NCI-H510A treated with DMSO at 0.1 percent for 48 hours (cell line): ENCODE measurements around the gene CACNA1C.
"Not testable (repeated sequence)": the region's sequence is repeated elsewhere in the genome, so short reads cannot be mapped to it uniquely, and the experiment has no call there.

Experiments used
- DNase-seq: peaks from one replicate; lab custom pipeline; 2025; lab: John Stamatoyannopoulos, UW

CACNA1C gene

DNA sequence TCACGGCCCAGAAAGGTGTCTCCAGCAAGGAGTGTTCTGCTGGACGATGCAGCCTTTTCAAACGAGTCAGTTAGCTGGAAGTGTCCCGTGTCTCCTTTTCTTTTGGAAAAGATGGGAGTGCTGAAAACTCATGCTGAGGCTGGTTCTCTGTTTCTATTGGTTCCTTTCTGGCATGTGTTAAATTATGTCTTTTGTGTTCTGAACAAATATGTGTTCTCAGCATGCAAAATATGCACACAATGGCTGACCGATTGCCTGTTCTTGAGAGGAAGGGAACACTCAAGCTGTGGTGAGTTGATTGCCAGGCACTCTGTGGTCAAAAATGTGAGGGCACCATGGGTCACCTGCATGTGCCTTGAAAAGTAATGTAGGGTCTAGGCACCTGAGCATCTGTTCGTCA, 181.3 kb downstream of the CACNA1C start:
- no peak for DNase-seq

DNA sequence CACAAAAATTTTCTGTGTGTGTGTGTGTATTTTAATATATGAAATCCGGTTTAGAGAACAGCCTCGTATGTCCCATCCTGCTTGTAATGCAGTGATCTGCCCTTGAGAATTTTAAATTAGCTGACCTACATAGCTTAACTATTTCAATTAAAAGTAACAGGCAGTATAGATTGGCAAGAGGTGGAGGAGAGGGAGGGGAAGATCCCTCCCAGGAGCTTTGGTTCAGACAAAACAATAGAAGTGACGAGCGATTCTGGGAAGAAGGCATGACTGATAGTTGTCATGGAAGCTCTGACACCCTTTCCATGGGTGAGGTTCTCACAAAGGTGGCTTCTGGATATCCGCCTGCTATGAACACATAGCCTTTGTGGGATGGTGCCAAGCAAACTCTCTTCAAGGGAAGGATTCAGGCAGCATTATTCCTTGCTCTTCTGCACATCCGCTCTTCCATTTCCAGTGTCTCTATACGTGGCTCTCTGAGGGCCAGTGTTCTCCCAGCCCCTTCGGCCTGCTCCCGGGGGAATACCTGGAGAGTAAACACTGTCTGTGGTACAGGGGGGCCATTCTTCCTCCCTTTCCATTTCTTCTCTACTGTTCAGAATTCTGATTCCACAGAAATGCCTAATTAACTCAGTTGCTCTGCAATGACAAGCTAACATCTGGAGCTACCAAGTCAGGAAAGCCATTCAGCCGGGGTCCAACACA, 182.0 kb downstream of the CACNA1C start:
- DNase-seq: no peak

DNA sequence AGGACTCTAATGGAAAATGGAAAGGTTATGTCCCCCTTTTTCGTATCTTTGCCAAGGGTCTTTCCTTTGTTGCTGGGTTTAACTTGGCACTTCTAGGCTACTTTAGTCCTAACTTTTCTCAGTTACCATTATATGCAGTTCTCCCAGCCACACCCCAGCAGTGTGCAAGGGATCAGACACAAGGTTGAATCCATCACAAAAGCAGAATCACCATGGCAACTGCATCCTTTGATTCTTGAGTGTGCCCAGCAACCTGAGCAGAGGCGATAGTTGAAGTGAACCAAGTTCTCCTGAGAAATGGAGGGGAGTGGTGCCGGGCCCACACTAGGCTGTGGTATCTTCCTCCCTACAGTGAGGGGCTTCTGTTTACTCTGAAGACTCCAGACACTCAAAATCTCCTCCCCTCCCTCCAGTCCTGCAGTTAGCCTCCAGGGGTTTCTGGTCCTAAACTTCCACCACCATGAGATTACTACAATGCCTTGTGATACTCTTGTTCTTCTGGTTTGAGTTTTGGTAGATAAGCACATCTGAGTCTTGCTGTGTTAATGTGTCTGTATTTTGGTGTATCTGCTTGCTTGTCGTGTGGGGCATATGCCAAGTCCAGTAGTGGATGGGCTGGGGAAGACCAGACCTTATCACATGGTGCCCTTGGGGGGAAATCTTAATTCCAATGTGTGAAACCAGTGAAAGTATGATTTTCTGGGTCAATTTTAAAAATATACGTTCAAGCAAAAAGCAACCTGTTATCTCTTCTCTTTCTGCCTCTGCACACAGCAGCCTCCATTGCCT, 183.9 kb downstream of the CACNA1C start:
- DNase-seq: no peak

DNA sequence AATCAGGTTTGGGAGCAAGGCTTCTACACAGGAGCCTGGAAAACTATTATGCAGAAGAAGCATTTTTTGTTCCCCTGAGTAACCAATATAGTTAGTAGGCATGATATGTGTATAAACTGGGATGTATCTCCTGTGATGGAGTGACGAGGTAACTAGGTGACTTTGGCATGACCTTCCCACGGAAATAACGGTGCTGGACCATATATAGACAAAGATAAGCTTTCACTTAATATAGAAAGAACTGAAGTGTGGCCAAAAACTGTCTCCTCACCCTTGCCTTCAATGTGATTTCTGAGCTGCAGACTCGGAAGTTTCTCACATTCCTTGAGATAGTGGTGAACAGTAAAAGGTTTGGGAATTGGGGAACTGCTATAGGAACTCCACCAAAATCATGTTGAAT, 185.3 kb downstream of the CACNA1C start:
- DNase-seq: no peak

DNA sequence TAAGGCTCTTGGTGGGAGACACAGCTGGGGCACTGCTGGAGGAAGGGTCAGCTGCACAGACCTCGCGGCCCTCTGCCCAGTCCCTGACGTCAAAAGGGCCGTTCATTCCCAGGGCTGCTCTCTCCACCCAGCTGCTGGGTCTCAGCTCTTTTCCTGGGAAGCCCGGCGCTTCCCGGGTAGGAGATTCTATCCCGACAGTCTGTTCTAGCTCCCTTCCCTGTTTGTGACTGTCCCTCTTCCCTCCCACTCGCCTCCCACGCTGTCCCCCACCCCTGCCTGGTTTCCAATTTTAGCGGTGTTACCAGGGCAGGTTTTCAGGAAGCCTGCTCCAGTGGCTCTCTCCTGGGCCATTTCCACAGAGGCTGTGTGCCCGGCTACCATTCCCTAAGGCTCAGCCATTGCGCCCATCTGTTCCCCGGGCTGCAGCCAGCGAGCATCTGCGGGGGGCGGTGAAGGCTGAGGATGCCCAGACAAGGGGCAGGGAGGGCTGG, 186.6 kb downstream of the CACNA1C start:
- DNase-seq: no peak

DNA sequence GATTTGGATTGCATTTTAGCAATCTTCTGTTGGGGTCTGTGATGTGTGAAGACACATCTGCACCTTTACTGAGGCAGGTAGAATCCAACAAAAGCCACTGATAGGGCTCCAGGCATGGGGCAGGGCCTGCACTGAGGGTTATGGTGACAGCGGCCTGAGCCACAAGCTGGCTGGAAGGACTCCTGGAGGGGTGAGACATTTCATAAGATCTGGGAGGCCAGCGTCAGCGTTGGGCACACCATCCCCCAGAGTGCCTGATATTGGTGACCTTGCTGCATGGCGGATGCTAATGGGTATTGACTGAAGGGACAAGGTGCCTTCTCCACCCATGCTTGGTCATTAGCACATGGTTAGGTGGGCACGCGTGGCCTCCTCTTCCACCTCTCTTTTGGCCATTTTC, 187.6 kb downstream of the CACNA1C start:
- DNase-seq: no peak

DNA sequence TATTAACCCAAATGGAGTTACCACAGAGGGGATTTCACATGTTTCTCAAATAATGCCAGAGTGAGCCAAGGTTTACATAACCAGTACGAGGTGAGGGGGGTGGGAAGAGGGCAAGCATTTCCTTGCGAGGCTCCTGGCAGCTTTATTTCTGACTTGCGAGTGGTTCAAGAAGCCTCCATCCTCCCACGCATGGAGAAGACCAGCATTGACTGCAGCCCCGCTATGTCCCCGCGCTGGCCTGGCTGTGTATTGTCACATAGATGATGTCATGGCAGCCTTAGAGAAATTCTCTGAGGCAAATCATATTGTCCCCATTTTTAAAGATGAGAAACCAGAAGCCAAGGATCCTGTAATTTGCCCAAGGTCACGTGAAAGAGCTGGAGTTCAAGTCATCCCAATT, 188.2 kb downstream of the CACNA1C start:
- DNase-seq: no peak

DNA sequence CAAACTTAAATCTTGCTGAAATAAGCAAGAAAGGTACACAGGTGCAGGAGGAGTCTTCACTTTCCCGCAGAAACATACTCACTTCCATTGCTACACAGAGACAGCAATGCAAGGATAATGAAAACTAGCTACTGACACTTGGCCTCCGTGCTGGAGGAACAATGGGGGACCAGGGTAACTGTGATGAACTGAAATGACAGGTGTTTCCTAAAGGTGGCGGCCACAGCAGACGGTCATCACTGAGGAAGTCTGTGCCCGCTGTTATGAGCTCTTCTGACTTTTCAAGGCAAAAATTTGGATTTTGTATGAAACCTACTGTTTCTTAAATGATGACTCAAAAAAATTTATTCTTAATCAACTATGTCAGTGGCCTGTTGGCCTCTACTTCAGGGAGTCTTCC, 189.4 kb downstream of the CACNA1C start:
- no peak for DNase-seq

DNA sequence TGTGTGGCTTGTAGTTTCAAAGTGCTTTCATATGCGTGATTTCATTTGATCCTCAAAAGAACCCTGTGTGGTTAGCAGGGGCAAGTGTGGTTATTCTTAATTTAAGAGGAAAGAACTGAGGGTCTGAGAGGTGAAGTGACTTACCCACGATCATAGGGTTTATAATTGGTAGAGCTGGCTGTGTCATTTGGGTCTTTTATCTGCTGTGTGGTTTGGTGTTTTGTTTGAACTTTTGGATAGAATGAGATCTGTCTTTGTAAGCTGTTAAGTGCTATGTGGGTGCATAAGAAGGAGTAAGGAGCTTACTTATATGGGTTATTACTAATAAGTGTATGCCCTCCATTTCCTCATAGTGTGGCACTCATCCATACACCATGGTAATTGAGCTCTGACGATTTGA, 190.0 kb downstream of the CACNA1C start:
- DNase-seq: no peak

DNA sequence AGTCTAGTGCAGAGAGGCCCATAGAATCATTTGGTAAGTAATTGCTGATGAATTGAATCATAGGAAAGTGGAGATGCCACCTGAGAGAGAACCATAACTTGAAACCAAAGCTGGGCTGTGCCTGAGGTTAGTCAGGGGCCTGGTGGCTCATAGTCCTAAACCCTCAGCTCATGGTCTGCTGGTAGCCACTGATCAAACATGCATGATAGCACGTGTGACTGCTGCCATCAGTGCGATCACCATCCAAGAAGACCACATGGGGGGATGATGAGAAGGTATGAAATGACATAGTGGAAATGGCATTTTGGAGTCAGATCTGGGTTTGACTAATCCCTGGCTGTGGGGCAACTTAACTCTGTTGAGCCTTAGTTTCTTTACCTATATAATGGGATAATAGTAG, 190.5 kb downstream of the CACNA1C start:
- no peak for DNase-seq

DNA sequence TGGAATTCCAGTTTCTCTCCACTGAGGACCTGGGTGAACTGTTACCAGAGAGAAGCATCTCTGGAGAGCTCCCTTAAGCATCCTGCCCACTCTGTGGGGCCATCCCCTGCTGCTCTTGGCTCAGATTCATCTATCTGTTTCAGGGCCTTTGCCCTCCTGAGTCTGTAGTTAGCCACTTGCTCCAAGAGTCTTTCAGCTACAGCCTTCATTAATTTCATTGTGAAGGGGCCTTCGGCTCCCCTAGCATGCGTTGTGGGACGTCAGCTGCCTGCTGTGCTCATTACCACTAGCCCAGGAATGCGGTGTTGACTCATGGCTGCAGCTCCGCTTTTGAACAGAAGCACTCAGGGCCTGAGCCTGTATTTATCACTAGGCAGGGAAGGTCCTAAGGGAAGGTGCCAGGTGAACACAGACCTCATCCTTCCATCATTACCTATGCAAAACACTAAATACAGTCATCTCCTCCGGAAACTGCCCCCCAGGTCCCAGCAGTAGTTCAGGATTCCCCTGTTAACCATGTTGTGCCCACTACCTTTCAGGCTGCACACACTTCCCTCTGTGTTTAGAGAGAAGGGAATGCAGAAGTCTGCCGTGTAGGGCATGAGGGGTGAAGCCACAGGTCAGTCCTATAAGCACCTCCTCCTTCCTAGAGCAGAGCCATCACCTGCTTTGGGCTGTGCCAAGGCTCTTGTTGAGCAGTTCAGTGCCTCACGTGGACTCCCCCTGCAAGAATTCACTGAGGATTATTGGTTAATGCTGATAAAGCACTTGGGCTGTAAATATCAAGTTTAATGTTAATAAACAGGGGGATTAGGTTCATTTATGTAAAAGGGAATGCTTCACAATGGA, 191.4 kb downstream of the CACNA1C start:
- DNase-seq: no peak

DNA sequence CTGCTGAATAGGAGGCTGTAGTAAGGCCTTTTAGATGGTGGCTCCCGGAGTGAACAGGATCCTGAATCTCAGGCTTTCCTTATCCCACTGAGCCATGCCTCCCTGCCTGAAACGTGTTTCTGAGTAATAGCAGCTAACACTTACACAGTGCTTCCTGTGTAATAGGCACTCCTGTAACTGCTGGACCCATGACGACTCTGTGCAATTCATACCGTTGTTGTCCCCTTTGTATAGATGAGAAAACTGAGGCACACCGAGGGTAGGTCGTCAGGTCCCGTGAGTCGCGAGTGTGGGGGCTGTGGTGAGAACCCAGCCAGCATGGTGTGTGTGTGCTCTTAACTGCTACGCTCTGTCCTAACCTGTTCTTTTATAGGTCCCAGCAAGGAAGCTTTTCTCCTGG, 193.6 kb downstream of the CACNA1C start:
- DNase-seq: no peak

DNA sequence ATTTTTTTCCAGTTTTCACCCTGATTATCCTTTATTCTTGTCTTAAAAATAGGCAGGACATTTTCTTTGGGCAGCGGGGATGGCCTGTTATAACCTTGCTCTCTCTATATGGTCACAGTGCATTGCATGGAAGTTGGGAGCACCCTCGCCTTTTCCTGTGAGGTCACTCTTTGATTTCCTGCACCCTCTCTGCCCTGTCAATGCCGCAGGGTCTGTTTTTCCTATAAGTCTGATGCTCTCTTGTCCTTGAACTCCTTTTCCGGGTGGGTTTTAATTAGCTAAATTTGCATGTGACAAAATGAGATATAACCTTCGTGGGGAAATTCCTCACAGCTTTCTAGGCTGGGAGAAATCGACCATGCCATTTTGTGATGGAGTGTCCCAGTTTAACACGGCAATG, 194.3 kb downstream of the CACNA1C start:
- no peak for DNase-seq

DNA sequence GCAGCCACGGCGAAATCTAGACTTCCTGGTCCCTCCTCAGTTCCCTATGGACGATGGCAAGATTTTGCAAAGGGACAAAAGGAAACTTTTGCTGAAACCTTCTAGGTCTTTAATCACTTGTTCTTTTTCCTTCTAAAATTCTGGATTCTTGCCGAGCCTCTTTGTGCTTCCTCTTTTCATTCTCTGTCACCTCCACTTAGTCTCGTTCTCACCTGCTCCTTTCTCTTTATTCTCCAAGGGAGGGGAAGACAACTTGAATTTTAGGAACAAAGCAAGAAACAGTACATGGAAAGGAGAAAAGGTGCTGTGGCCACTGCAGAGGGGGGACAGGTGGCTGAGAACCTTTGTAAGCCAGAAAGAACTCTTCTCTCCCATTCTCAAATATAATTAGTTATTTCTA, 194.8 kb downstream of the CACNA1C start:
- DNase-seq: no peak

DNA sequence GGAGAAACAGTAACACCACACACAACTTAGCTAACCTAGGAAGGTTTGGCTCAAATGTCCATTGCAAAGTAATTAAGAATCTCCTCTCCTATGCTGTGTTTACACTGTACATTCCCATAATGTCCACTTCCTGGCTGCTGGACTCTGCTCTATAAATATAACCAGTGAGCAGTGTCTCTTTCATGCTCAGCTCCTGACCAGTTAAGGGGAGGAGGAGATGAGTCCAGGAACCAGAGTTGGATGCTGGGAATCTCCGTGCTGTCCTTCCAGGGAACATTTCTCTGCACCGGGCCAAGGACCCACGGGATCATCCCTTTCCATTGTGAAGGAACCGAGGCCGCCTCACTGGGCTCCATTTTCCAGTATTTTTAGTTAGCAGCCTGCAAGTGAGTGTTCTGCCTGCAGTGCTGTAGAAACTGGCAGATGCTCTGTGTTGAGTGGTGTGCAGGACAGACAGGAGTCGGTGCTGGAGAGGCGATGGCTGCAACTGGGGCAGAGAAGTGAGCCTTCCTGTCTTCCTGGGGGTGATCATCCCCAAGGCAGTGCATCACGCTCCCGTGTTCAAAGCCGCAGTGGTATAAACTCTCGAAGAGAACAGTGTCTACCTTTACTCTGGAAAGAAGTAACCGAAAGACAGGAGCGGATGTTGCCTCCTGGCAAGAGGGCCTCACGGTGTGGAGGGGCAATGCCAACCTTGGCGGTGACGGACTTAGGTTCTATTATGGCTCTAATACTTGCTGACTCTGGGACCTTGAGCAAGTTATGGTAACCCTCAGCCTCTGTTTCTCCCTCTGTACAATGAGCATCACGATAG, 195.5 kb downstream of the CACNA1C start:
- DNase-seq: no peak

DNA sequence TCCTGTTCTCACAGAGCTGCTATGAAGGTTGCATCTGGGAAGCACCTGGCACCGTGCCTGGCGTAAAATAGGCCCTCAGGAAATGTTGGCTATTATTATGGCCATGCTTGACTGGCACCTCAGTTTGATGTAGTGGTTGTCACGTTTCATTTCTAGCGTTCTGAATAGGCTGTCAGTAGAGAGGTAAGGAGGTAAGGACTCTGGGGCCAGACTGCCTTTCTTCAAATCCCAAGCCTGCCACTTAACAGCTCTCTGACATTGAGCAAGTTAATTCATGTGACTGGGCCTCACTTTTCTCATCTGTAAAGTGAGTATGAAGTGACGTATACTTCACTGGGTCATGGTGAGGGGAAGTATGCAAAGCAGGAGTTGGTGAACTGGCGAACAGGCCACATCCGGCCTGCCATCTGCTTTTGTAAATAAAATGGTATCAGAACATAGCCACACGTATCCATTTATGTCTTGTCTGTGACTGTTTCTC, 196.2 kb downstream of the CACNA1C start:
- peak; percentile 68 for DNase-seq

DNA sequence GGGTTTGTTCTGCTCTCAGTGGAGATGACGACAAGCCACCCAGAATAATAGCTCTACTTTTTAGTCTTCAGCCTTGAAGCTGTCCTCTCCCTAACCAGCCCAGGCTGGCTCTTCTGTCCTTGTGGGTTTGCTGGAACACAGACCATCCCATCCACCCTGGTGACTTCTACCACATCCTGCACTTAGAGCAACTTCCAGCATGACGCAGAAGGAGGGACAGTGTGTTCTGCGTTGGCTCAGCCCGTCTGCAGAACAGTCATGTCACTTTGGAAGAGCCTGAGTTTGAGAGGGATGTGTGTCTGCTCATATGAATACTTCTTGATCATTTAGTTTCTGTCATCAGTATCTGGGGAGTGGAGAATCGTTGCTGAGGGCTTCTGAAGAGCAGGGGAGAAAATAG, 198.0 kb downstream of the CACNA1C start:
- no peak for DNase-seq

DNA sequence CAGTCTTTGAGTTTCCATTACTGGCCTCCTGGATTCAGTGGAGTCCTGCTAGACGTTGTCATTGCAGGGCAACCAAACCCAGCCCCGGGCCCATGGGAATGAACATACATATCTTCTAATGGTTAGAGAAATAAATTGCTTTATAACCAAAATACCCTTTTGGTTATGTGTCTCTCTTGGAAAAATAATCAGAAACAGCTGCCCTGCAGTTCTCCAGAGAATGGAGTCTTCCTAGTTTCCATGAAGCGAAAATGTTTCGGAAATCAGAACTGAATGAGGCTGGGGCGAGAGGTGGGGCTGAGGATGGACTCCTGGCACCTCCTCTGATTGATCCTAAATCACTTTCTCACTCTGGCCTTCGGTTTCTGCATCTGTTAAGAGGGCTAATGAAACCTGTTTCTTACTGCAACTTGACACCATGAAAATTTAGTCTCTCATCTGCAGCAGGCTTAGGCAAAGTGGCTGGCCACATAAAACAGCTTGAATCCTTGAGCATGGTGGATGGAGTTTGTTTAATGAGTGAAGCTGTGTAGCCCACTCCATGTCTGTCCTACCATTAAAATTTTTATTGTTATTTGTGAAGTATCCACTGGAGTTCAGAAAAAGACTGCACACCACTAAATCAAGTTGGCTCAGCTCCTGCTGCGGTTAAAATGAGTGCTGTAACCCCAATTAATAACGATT, 198.9 kb downstream of the CACNA1C start:
- DNase-seq: peak; percentile 55

DNA sequence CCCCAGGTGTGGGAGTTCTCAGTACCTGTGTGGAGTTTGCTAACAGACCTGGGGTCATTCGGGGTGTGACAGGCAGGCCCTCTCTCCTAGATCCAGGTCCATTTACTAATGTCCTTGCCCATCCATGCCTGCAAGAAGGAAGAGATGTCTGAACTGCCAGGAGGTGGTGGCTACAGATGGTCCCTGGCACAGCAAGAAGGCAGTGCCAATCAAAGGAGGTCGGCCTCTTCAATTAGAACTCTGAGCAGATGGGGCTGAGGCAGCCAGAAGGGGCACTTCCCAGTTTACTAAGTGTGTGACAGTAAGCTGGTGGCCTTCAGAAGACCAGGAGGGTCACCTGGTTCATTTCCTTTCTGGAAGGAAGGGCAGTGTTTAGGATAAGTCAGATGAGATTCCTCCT, 202.5 kb downstream of the CACNA1C start:
- no peak for DNase-seq

DNA sequence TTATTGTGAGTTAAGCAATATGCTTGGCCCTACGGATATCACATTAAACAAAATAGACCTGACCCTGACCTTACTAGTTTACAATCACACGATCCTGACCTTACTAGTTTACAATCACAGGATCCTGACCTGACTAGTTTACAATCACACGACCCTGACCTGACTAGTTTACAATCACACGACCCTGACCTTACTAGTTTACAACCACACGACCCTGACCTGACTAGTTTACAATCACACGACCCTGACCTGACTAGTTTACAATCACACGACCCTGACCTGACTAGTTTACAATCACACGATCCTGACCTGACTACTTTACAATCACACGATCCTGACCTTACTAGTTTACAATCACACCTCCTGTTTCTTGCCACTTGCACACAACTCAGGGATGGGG, 202.9 kb downstream of the CACNA1C start:
- not testable (repeated sequence) for DNase-seq

DNA sequence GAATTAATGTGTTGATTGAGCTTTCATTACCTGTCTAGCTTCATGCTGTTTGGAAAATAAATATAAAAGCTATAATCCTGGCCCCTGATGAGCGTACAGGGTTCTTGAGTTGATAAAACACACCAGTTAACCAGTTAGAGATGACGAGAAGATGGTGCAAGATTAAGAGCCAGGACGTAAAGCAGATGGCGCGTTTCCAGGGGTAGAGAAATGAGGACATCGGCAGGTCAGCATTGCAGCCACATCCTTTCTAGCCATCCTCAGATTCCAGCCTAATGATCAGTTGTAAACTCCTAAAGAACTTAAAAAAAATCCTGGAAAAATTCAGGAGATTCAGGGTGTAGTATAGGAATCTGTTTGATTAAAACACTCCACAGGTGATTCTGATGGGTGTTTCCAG, 203.7 kb downstream of the CACNA1C start:
- DNase-seq: no peak
